Memory B cell (primary cell): Measurements from ENCODE around the gene MFSD6.

Experiments used
- ATAC-seq: fragments of 150-1000 bp; cut with Tn5 transposase; 2 replicates; pipeline ENCODE4 v1.10.0; 2021; ENCODE audit warnings: low read depth, mild to moderate bottlenecking, moderate library complexity
- DNase-seq, 2 donors: peaks; one replicate each; pipeline ENCODE4 v3.0.0; 2022; ENCODE audit warnings: low spot score in 2 of 2
- H3K27ac Mint-ChIP-seq: one replicate; pipeline ENCODE4 v1.8.0; 2022; ENCODE audit warnings: mild to moderate bottlenecking, moderate library complexity, mixed read lengths
- H3K27me3 Mint-ChIP-seq: one replicate; pipeline ENCODE4 v1.8.0; 2022; ENCODE audit warnings: mixed read lengths
- H3K36me3 Mint-ChIP-seq: one replicate; pipeline ENCODE4 v1.8.0; 2022; ENCODE audit warnings: mild to moderate bottlenecking, mixed read lengths
- H3K4me1 Mint-ChIP-seq: one replicate; pipeline ENCODE4 v1.8.0; 2022; ENCODE audit warnings: mixed read lengths
- H3K4me3 Mint-ChIP-seq: one replicate; pipeline ENCODE4 v1.8.0; 2022; ENCODE audit warnings: mild to moderate bottlenecking, moderate library complexity, mixed read lengths
- H3K9me3 Mint-ChIP-seq: one replicate; pipeline ENCODE4 v1.8.0; 2022; ENCODE audit warnings: mixed read lengths

The MFSD6 gene

GRCh38 chr2:190435031-190435670 is 27.0 kb downstream of the MFSD6 start:
- Mint-ChIP-seq H3K4me3 (no peak overlapping the region), H3K27ac (no peak overlapping the region), H3K27me3 (no peaks in the 10 kb centered on the region), H3K4me1 (peaks cover 27% of the 10 kb centered on the region), H3K9me3 (no peaks in the 10 kb centered on the region), H3K36me3 (peaks cover 29% of the 10 kb centered on the region)
- ATAC-seq, result no peak
- DNase-seq, result no peak

- Mint-ChIP-seq H3K9me3 (no peaks in the 10 kb centered on the region), H3K27ac (no peak overlapping the region), H3K36me3 (peaks cover 29% of the 10 kb centered on the region), H3K4me3 (no peak overlapping the region), H3K4me1 (peaks cover 34% of the 10 kb centered on the region), H3K27me3 (no peaks in the 10 kb centered on the region)
- no peak for ATAC-seq
- no peak for DNase-seq
These were observed 28.4 kb downstream of the MFSD6 start for GRCh38 chr2:190436557-190436956.

DNA sequence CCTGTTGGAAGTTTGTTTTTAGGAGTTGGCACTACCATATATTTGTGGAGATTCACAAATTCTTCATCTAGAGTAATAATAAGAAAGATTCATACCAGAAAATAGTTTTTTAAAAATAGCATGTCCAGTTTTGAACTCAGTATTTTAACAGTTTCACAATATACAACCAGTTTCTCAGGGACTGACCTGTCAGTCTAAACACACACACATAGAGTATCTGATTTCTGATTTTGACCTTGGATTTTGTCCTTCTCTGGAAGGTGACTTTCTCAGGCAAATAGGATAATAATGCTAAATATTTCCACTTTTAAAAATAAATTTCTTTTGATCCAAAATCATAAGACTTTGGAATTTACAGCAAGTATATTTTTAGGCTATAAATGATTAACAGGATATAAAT is 32.0 kb downstream of the MFSD6 start:
- no peak for ATAC-seq
- peaks cover 32% of the 10 kb centered on the region for H3K36me3 Mint-ChIP-seq
- H3K27me3 Mint-ChIP-seq, result no peaks in the 10 kb centered on the region
- no peak for DNase-seq
- H3K4me1 Mint-ChIP-seq, result peaks cover 41% of the 10 kb centered on the region
- no peak overlapping the region for H3K27ac Mint-ChIP-seq
- H3K4me3 Mint-ChIP-seq, result no peak overlapping the region
- H3K9me3 Mint-ChIP-seq, result no peaks in the 10 kb centered on the region

- Mint-ChIP-seq H3K4me1 (peaks cover 37% of the 10 kb centered on the region), H3K36me3 (peaks cover 24% of the 10 kb centered on the region), H3K4me3 (no peak overlapping the region), H3K27ac (peak overlapping the region; percentile 69), H3K27me3 (no peaks in the 10 kb centered on the region), H3K9me3 (no peaks in the 10 kb centered on the region)
- ATAC-seq (no peak), DNase-seq (no peak)
These were observed 33.4 kb downstream of the MFSD6 start for GRCh38 chr2:190441564-190441963.

DNA sequence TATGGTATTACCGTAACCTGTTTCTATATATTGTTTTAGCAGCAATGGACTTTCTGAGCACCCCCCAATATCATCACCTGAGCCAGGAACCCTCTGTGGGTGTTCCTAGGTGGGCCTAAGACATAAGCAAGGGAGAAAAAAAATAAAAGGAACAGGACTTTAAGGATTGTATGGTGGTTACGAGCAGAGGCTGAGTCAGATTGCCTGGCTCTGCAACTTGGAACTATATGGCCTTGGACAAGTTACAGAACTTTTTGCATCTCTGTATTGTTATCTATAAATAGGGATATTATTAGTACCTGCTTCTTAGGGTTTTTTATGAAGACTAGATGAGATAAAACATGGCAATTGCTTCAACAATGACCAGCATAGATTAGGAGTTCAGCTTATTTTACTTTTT is 34.9 kb downstream of the MFSD6 start:
- Mint-ChIP-seq H3K4me1 (peaks cover 45% of the 10 kb centered on the region), H3K27ac (no peak overlapping the region), H3K36me3 (peaks cover 13% of the 10 kb centered on the region), H3K9me3 (no peaks in the 10 kb centered on the region), H3K27me3 (no peaks in the 10 kb centered on the region), H3K4me3 (no peak overlapping the region)
- no peak for DNase-seq
- no peak for ATAC-seq

- no peak for ATAC-seq
- no peaks in the 10 kb centered on the region for H3K27me3 Mint-ChIP-seq
- peaks cover 42% of the 10 kb centered on the region for H3K4me1 Mint-ChIP-seq
- peaks cover 13% of the 10 kb centered on the region for H3K36me3 Mint-ChIP-seq
- H3K9me3 Mint-ChIP-seq, result no peaks in the 10 kb centered on the region
- no peak for DNase-seq
- H3K27ac Mint-ChIP-seq, result no peak overlapping the region
- no peak overlapping the region for H3K4me3 Mint-ChIP-seq
These were observed 35.8 kb downstream of the MFSD6 start for GRCh38 chr2:190443778-190444481.

- DNase-seq, result no peak
- H3K27ac Mint-ChIP-seq, result peak overlapping the region; percentile 17
- no peaks in the 10 kb centered on the region for H3K27me3 Mint-ChIP-seq
- no peak for ATAC-seq
- peaks cover 38% of the 10 kb centered on the region for H3K4me1 Mint-ChIP-seq
- H3K4me3 Mint-ChIP-seq, result no peak overlapping the region
- no peaks in the 10 kb centered on the region for H3K9me3 Mint-ChIP-seq
- peaks cover 9% of the 10 kb centered on the region for H3K36me3 Mint-ChIP-seq
These were observed 36.8 kb downstream of the MFSD6 start for GRCh38 chr2:190444976-190445375.

- H3K4me3 Mint-ChIP-seq, result no peak overlapping the region
- no peak for DNase-seq
- peaks cover 9% of the 10 kb centered on the region for H3K36me3 Mint-ChIP-seq
- no peak overlapping the region for H3K27ac Mint-ChIP-seq
- no peaks in the 10 kb centered on the region for H3K27me3 Mint-ChIP-seq
- no peak for ATAC-seq
- H3K4me1 Mint-ChIP-seq, result peaks cover 35% of the 10 kb centered on the region
- no peaks in the 10 kb centered on the region for H3K9me3 Mint-ChIP-seq
These were observed 38.0 kb downstream of the MFSD6 start for GRCh38 chr2:190446193-190446592.

- no peaks in the 10 kb centered on the region for H3K9me3 Mint-ChIP-seq
- peaks cover 35% of the 10 kb centered on the region for H3K4me1 Mint-ChIP-seq
- H3K4me3 Mint-ChIP-seq, result no peak overlapping the region
- H3K27ac Mint-ChIP-seq, result no peak overlapping the region
- no peaks in the 10 kb centered on the region for H3K27me3 Mint-ChIP-seq
- peaks cover 7% of the 10 kb centered on the region for H3K36me3 Mint-ChIP-seq
- ATAC-seq (no peak), DNase-seq (no peak)
These were observed 38.8 kb downstream of the MFSD6 start for GRCh38 chr2:190446750-190447516.

GRCh38 chr2:190447766-190448165 is 39.6 kb downstream of the MFSD6 start:
- Mint-ChIP-seq H3K36me3 (peaks cover 5% of the 10 kb centered on the region), H3K4me3 (no peak overlapping the region), H3K4me1 (peaks cover 31% of the 10 kb centered on the region), H3K9me3 (peaks cover under 1% of the 10 kb centered on the region), H3K27ac (no peak overlapping the region), H3K27me3 (no peaks in the 10 kb centered on the region)
- DNase-seq, result no peak
- no peak for ATAC-seq

GRCh38 chr2:190449925-190450324 is 41.8 kb downstream of the MFSD6 start:
- H3K4me3 Mint-ChIP-seq, result no peak overlapping the region
- no peaks in the 10 kb centered on the region for H3K27me3 Mint-ChIP-seq
- H3K36me3 Mint-ChIP-seq, result peaks cover 20% of the 10 kb centered on the region
- DNase-seq (no peak), ATAC-seq (no peak)
- no peak overlapping the region for H3K27ac Mint-ChIP-seq
- H3K4me1 Mint-ChIP-seq, result peaks cover 29% of the 10 kb centered on the region
- H3K9me3 Mint-ChIP-seq, result peaks cover 3% of the 10 kb centered on the region

- DNase-seq, result no peak
- H3K36me3 Mint-ChIP-seq, result peaks cover 20% of the 10 kb centered on the region
- peaks cover 3% of the 10 kb centered on the region for H3K9me3 Mint-ChIP-seq
- H3K4me1 Mint-ChIP-seq, result peaks cover 28% of the 10 kb centered on the region
- H3K27me3 Mint-ChIP-seq, result no peaks in the 10 kb centered on the region
- H3K4me3 Mint-ChIP-seq, result no peak overlapping the region
- no peak overlapping the region for H3K27ac Mint-ChIP-seq
- no peak for ATAC-seq
These were observed 42.2 kb downstream of the MFSD6 start for GRCh38 chr2:190450363-190450762.

GRCh38 chr2:190451561-190452176 is 43.5 kb downstream of the MFSD6 start:
- H3K4me1 Mint-ChIP-seq, result peaks cover 31% of the 10 kb centered on the region
- peak overlapping the region; percentile 2 for H3K27ac Mint-ChIP-seq
- H3K27me3 Mint-ChIP-seq, result no peaks in the 10 kb centered on the region
- H3K9me3 Mint-ChIP-seq, result peaks cover 3% of the 10 kb centered on the region
- ATAC-seq (no peak), DNase-seq (no peak)
- H3K36me3 Mint-ChIP-seq, result peaks cover 26% of the 10 kb centered on the region
- no peak overlapping the region for H3K4me3 Mint-ChIP-seq

DNA sequence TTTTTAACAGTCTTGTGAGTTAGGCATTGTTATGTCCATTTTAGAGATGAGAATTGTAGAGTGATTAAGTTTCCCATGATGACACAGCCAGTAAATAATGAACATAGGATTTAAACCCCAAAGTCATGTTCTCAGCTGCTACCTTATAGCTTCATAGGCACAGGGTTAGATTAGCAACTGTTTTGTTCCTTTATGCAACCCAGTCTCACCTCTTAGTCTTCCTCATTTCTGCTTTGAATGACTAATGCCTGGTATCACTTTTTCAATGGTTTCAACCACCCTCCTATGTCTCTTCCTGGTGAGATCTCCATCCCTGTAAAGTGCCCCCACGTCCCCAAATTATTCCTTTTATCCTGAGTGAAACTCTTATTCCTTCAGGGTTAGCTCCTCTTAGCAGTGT is 44.3 kb downstream of the MFSD6 start:
- ATAC-seq, result no peak
- Mint-ChIP-seq H3K36me3 (peaks cover 33% of the 10 kb centered on the region), H3K4me1 (peaks cover 29% of the 10 kb centered on the region), H3K4me3 (no peak overlapping the region), H3K27me3 (no peaks in the 10 kb centered on the region), H3K9me3 (peaks cover 3% of the 10 kb centered on the region), H3K27ac (no peak overlapping the region)
- no peak for DNase-seq
